Aortic smooth muscle cell (primary cell): ENCODE data around the gene LNX2. TPM values are rescaled to one million over a fixed set of nuclear protein-coding genes. Genes with fewer than 3 reads are reported as not detected.

Source experiments
- total RNA-seq: library from RNA; depleted of rRNA; stranded (reverse); fragments of >200 nt; gene quantifications from 2 replicates; pipeline ENCODE4 v1.2.3, GENCODE V29; 2014

Gene LNX2
- 7.8 and 10.6 TPM in 2 replicates for total RNA-seq

GRCh38 chr13:27620377-27621115, at the start of gene LNX2:
Gene LNX2 (minus strand): TSS chr13:27620529. CDS start chr13:27581703, 38,826 bp downstream.

GRCh38 chr13:27621366-27622101, 1.2 kb upstream of the LNX2 start, which contains the start of gene POLR1D:
Gene POLR1D (plus strand): TSS chr13:27621892. CDS start chr13:27621984, 92 bp downstream.

Other genes with a start within 250 kb of the LNX2 start
- gene GTF3A, start 195.9 kb downstream of the LNX2 start, total RNA-seq = 86.0 and 110 TPM in 2 replicates
- gene MTIF3, start 170.0 kb downstream of the LNX2 start, total RNA-seq = 60.4 and 69.3 TPM in 2 replicates
- 52.8 and 63.3 TPM in 2 replicates for gene POLR1D, start 1.4 kb upstream of the LNX2 start, total RNA-seq
- not detected in 2 replicates for gene GSX1, start 172.0 kb upstream of the LNX2 start, total RNA-seq